Rectal smooth muscle tissue (tissue), 1 donor: Measurements from ENCODE around the gene ASPG.

Experiments
- H3K27ac ChIP-seq: one replicate; pipeline ENCODE4 v1.7.0; 2013; ENCODE audit warnings: low read depth, low read length, inconsistent platforms
- H3K27me3 ChIP-seq: one replicate; pipeline ENCODE4 v1.7.0; 2013; ENCODE audit warnings: low read length; ENCODE audit not compliant: control insufficient read depth, insufficient read depth
- H3K36me3 ChIP-seq: one replicate; pipeline ENCODE4 v1.7.0; 2013; ENCODE audit warnings: low read length; ENCODE audit not compliant: control insufficient read depth, insufficient read depth
- H3K4me1 ChIP-seq: one replicate; pipeline ENCODE4 v1.7.0; 2013; ENCODE audit warnings: low read length; ENCODE audit not compliant: control insufficient read depth, insufficient read depth
- H3K4me3 ChIP-seq: one replicate; pipeline ENCODE4 v1.7.0; 2013; ENCODE audit warnings: low read length
- H3K9ac ChIP-seq: one replicate; pipeline ENCODE4 v1.7.0; 2013; ENCODE audit warnings: low read length

The ASPG gene

GRCh38 chr14:104105822-104106470 is 20.4 kb downstream of the ASPG start:
- Histone ChIP-seq H3K4me1 (no peaks in the 10 kb centered on the region), H3K27me3 (no peaks in the 10 kb centered on the region), H3K36me3 (no peaks in the 10 kb centered on the region), H3K27ac (no peak overlapping the region), H3K9ac (no peak overlapping the region), H3K4me3 (no peak overlapping the region)

DNA sequence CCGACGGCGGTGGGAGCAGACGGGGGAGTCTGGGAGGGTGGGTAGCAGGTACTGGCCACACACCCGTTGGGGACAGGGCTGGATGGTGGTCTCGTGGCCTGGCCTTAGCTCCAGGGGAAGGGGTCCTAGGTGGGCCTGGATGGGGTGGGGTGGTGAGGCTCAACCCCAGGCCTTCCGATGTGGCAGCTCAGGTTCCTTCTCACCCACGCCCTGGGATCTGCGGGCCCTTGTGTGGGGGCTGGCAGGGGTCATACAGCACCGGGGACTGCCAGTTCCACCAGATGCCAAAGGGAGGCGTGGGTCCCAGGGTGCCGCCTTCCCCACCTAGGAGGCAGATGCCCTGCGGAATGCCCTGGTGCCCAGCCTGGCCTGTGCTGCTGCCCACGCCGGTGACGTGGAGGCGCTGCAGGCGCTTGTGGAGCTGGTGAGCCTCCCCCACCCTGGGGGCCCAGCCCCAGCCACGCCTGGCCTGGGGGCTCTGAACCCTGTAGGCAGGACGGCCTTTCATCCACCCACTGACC is 21.0 kb downstream of the ASPG start:
- Histone ChIP-seq H3K36me3 (no peaks in the 10 kb centered on the region), H3K4me1 (no peaks in the 10 kb centered on the region), H3K27me3 (no peaks in the 10 kb centered on the region), H3K27ac (no peak overlapping the region), H3K9ac (no peak overlapping the region), H3K4me3 (no peak overlapping the region)

DNA sequence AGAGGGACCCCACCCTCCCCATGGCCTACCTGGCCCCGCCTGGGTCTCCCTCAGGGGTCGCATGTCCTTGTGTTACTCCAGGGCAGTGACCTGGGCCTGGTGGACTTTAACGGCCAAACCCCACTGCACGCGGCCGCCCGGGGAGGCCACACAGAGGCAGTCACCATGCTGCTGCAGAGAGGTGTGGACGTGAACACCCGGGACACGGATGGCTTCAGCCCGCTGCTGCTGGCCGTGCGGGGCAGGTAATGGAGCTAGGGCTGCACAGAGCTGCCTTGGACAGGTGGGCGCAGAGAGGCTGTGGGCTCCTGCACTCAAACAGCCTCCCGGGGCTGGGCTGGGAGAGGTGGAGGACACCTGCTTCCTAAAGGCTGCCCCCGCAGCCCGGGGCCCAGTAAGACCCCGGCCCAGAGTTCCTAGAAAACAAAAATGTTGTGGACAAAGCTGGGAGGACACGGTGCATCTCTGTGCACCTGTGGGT is 21.6 kb downstream of the ASPG start:
- Histone ChIP-seq H3K4me3 (no peak overlapping the region), H3K4me1 (no peaks in the 10 kb centered on the region), H3K27ac (no peak overlapping the region), H3K9ac (no peak overlapping the region), H3K27me3 (no peaks in the 10 kb centered on the region), H3K36me3 (no peaks in the 10 kb centered on the region)

GRCh38 chr14:104107611-104108569 is 22.4 kb downstream of the ASPG start:
- no peaks in the 10 kb centered on the region for H3K4me1 ChIP-seq
- no peak overlapping the region for H3K9ac ChIP-seq
- no peak overlapping the region for H3K27ac ChIP-seq
- H3K36me3 ChIP-seq: no peaks in the 10 kb centered on the region
- H3K4me3 ChIP-seq: no peak overlapping the region
- H3K27me3 ChIP-seq: no peaks in the 10 kb centered on the region

DNA sequence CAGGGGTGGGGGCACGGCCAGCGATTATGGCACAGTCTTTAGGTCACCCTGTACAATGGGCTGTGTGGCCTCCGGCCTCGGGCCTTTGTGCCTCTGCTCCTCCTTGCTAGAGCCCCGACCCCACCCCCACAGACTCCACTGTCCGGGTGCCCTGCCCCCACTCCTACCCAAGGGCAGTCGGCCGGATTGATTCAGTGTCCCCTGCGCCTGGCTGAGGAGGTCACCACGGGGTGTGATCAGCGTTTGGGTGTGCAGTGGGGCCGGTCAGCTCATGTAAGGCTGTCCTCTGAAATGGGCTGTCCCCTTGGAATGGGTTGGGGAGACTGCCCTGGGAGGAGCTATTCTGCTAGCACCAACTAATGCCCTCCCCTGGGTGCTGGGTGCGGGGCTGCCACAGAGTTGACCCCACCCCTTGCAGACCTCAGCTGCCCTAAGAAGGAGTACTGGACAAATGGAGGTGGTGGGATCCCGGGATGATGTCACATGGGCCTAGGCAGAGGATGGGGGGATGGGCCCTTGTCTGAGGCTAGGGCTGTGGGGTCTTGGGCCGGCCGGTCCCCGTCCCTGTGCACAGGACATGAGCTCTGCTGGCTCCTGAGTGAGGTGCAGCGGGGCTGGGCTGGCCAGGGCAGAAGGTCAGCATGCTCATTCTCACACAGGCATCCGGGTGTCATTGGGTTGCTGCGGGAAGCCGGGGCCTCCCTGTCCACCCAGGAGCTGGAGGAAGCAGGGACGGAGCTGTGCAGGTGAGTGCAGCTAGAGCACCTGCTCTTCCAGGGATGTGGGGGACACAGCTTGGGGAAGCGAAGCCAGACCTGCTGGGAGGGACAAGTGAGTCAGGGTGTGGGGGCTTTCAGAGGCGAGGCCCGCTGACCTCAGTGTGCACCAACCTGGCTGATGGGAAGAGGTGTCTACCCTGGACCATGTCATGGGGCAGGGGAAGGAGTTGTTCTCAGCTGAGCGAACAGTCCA is 23.4 kb downstream of the ASPG start:
- Histone ChIP-seq H3K27me3 (no peaks in the 10 kb centered on the region), H3K4me1 (no peaks in the 10 kb centered on the region), H3K27ac (no peak overlapping the region), H3K4me3 (no peak overlapping the region), H3K9ac (no peak overlapping the region), H3K36me3 (no peaks in the 10 kb centered on the region)

DNA sequence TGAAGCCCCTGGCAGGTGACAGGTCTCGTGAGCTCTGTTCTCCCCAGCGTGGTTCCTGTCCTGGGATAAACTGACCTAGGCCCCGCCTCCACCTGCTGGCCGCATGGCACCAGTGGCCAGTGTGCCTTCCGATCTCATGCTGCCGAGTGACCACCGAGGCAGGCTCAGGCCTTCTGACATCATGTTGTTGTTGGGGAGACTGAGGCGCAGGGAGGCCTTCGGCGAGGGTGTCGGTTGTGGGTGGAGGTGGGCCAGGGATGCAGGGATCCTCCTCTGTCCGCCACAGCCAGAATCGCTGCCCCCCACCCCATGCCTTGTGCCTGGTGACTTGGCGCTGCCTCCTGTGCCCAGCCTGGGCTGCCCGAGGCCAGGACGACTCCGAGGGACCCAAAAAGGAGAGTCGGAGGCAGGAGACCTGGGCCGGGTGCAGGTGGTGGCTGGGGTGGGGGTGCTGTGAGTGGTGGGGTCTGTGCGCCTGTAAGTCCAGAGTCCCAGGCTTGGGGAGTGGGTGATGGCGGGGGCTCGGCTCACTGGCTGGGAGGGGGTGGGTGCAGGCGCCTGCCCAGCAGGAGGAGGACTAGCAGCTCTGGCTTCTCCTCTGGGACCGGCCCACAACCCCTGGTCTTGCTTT is 24.3 kb downstream of the ASPG start:
- Histone ChIP-seq H3K27ac (no peak overlapping the region), H3K9ac (no peak overlapping the region), H3K4me1 (no peaks in the 10 kb centered on the region), H3K36me3 (no peaks in the 10 kb centered on the region), H3K4me3 (no peak overlapping the region), H3K27me3 (no peaks in the 10 kb centered on the region)

- no peak overlapping the region for H3K27ac ChIP-seq
- no peaks in the 10 kb centered on the region for H3K4me1 ChIP-seq
- no peaks in the 10 kb centered on the region for H3K27me3 ChIP-seq
- H3K36me3 ChIP-seq: no peaks in the 10 kb centered on the region
- no peak overlapping the region for H3K4me3 ChIP-seq
- no peak overlapping the region for H3K9ac ChIP-seq
These were observed 25.1 kb downstream of the ASPG start for GRCh38 chr14:104110491-104111209.

GRCh38 chr14:104111301-104112112 is 26.0 kb downstream of the ASPG start:
- H3K27me3 ChIP-seq: peaks cover 5% of the 10 kb centered on the region
- no peak overlapping the region for H3K4me3 ChIP-seq
- no peak overlapping the region for H3K9ac ChIP-seq
- no peaks in the 10 kb centered on the region for H3K36me3 ChIP-seq
- H3K4me1 ChIP-seq: no peaks in the 10 kb centered on the region
- no peak overlapping the region for H3K27ac ChIP-seq

DNA sequence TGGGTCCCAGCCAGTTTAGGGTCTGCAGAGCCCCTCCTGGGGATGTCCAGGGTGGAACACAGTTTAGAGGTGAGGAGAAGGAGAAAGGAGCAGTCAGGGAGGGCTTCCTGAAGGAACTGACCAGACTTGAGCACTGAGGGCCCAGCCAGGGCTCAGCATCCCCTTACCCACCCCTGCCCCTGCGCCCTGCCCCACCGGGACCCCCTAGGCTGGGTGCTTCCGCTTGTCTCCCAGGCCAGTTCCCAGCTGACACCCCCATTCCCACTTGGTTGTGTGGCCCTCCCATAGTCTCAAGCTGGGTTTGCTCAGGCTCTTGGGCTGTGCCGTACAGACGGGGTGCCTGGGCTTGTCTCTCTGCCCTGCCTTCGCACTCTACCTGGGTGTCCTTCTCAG is 26.6 kb downstream of the ASPG start:
- peaks cover 6% of the 10 kb centered on the region for H3K27me3 ChIP-seq
- H3K4me1 ChIP-seq: no peaks in the 10 kb centered on the region
- H3K9ac ChIP-seq: no peak overlapping the region
- no peaks in the 10 kb centered on the region for H3K36me3 ChIP-seq
- no peak overlapping the region for H3K4me3 ChIP-seq
- H3K27ac ChIP-seq: no peak overlapping the region

GRCh38 chr14:104112609-104113571 is 27.4 kb downstream of the ASPG start:
- H3K4me1 ChIP-seq: no peaks in the 10 kb centered on the region
- no peaks in the 10 kb centered on the region for H3K36me3 ChIP-seq
- H3K4me3 ChIP-seq: no peak overlapping the region
- H3K27me3 ChIP-seq: peaks cover 6% of the 10 kb centered on the region
- H3K9ac ChIP-seq: no peak overlapping the region
- H3K27ac ChIP-seq: no peak overlapping the region
